Stimulated activated CD4-positive, alpha-beta T cell treated with anti-CD3 and anti-CD28 coated beads, Interleukin-1b, Interleukin-23, amount 100 ng/mL, for 48 hours (primary cell): ENCODE data around the gene INTS12.

Experiments used
- DNase-seq: peaks from one replicate; pipeline ENCODE4 v3.0.0-alpha.2; 2020

Gene INTS12

GRCh38 chr4:105677709-105678108 is 30.8 kb downstream of the INTS12 start:
- no peak for DNase-seq

DNA sequence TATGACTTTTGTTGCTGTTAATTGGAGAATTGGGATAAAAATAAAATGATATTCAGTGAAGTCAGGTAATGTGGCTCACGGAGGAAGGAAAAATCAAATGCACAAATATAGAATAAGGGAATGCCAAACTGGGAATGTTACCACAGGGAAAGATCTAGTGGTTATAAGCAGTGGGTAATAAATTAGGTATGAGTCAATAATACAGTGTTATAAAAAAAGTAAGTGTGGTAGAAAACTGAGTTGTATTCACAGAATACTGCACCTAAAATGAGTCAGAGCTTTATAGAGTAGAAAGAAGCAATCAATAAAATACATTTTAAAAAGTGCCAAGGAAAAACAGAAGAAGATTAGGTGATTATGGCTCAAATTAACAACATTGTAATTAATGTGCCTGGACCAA is 34.5 kb downstream of the INTS12 start:
- no peak for DNase-seq

DNA sequence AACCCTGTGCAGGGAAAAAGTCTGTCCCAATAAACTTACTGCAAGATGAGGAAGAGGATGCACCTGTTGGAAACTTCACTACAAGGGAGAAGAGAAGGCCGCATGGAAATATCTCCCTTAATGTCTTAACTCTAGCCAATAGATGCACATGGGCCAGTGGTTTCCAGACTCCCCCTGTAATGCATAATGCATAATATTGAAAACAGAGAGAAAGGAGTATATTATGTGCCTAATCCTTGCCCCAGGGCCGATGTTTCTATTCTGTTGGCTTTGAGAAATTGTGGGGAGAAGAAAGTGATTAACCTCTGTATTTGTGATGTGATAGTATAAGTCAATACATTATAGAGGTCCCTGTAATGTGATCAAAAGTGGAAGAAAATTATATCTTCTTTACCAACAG is 37.2 kb downstream of the INTS12 start:
- no peak for DNase-seq

- DNase-seq: no peak
These were observed 37.8 kb downstream of the INTS12 start for GRCh38 chr4:105670684-105671083.

DNA sequence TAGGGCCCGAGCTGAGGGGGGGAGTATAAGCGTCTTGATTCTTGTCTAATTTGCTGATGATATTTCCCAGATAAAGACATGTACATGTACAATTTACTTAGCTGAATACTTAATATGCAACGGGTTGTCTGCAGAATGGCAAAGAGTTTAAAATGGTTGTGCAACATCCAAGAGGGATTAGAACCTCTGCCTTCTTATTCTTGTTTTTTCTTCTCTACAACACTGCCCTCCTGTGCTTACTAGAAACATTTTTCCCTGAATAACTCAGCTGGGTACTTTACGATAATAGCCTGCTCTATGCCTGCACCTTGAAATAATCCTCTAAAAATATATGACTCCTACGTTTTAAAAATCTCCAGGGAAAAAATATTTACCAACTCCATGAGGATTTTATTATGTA is 41.8 kb downstream of the INTS12 start:
- DNase-seq: no peak

DNA sequence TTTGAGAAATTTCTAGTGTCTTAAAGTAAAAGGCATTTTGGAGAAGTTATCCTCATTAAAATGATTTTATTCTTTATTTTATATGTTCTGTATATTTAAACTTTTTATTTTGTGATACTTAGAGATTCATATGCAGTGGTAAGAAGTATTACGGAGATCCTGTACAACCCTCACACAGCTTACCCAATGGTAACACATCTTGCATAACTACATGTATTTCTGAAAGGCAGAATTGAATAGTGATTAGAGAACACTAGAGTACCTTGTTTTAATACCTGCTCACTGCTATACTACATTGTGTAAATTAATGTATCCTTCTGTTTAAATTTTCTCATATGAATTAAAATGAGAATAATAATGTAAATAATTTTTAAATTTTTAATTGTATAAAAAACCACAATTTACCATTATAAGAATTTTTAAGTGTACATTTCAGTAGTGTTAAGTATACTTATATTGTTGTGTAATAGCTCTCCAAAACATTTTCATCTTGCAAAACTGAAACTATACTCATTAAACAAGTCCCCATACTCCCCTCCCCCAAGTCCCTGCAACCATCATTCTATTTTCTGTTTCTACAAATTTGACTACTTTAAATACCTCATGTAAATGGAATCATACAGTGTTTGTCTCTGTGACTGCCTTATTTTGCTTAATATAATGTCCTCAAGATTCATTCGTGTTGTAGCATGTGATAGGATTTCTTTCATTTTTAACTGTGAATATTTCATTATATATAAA is 45.4 kb downstream of the INTS12 start:
- DNase-seq: no peak

DNA sequence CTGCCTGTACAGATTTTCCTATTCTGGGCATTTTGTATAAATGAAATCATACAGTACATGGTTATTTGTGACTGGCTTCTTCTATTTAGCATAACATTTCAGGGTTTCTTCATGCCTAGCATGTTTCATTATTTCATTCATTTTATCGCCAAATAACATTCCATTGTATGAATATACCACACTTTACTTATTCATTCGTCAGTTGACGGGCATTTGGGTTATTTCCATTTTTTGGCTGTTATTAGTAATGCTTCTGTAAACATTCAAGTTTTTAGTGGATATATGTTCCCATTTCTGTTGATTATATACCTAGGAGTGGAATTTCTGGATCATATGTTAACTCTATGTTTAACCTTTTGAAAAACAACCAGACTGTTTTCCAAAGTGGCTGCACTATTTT is 47.5 kb downstream of the INTS12 start:
- DNase-seq: no peak

- no peak for DNase-seq
These were observed 49.3 kb downstream of the INTS12 start for GRCh38 chr4:105659190-105659589.

DNA sequence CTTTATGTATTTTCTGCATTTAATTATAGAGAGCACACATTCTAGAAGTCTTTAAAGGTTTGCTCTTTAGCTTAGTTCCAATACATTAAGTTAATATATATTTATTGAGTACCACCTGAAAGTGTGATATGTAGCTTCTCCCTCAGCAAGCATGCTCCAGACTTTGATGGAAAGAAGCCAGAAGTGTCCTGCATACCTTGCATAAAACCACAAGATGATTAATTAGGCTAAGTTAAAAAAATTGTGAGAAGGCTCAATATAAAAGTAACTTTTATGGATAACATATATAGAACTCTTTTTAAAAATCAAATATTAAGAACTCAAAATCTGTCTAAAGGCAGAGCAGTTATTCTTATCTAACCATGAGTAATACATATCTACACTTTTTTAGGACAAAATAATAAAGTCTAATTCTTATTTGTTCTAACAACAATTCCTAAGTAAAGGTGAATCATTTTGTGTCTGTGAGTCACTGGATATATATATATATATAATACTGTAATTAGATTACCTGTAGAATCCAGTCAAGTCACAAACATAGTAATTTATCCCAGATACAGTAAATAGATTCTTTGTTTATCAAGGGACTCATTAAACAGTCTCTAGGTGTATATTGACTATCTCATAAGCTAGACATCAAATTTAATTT is 51.2 kb downstream of the INTS12 start:
- DNase-seq: no peak

DNA sequence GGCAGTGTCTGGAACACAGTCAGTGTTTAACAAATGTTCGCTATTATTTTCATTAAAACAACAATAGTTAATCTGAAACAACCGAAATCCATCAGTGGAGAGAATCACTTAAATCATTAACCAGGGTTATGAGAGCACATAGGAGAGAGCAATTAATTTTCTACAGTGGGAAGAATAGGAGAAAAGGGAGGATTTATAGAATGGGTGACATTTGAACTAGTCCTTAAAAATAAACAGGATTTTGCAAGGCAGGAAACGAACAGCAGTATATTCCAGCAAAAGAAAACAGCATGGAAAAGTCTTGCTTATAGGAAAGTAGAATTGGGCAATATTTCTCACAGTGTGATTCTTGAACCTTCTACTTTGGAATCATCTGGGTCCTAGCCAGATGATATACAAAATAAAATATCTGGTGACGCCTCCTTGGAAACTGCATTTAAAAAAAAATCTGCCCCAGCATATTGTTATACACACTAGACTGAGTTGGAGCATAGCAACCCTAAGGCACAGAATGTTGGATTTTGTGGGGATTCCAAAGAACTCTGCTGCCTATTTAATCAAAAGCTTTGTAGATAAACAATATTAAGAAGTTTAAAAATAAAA is 56.1 kb downstream of the INTS12 start:
- DNase-seq: no peak

DNA sequence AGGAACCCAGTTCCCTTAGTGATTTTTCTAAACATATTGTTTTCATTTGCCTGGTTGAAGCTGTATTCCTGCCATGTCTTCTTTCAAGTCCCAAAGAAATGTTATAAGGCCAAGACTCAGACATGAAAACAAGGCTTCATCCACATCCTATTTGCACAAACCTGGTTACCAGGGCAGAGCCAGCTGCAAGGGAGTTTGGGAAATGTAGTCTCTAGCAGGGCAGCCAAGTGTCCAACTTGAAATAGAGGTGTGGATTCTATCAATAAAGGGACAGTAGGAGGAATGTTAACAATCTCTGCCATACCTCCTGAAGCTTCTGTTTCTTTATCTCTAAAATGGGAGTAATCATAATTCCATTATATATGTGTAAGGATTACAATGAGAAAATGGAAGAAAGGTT is 56.6 kb downstream of the INTS12 start:
- no peak for DNase-seq

DNA sequence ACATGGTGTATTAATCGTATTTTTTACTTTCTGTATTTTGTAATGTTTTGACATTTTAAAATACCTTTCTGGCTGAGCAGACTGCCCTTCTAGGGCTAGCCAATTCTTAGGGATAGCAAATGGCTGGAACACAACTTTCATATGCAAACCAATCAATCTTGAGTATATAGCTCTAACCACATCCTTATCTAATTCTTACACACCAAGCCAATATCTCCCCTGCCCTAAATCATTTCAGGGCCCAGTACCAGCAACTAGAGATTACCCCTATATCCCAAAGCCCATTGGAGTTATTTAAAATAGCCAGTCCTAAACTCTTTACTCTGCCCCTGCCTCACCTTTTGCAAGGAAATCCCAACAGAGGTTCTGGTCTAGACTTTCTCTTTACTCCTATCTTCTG is 58.3 kb downstream of the INTS12 start:
- no peak for DNase-seq

DNA sequence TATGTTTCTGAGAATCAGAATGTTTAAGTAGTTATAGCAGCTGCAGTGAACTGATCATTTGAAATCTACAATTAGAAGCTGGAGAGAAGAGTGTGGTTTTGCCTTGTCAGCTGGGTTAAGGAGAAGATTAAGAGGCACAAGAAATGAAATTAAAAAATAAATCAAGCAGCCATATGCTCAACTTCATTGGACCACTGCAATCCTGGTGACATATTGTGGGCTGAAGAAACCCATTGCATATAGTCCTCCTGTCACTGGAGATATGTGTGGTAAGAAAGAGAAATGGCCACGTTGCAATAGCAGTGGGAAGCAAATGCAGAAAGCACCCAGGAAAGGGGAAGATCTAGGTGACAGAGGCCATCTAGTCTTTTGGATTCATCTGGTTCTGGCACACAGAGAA is 63.0 kb downstream of the INTS12 start:
- no peak for DNase-seq

DNA sequence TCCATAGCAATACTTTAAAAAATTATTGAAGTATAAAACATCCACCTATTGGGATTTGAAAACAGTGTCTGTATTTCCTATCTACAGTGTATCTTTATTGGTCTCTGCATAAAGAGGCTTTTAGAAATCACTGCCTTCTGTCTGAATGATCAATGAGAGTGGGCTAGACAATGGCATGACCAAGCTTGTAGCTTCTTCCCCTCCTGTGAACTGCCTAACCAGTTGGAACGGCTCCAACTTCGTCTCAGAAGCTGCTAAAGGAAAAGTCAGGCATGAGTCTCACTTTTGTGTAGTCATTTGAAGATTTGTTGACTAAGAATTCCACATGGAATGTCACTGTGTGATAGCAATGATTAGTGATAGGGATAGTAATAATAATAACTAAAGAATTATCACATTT is 64.2 kb downstream of the INTS12 start:
- no peak for DNase-seq

DNA sequence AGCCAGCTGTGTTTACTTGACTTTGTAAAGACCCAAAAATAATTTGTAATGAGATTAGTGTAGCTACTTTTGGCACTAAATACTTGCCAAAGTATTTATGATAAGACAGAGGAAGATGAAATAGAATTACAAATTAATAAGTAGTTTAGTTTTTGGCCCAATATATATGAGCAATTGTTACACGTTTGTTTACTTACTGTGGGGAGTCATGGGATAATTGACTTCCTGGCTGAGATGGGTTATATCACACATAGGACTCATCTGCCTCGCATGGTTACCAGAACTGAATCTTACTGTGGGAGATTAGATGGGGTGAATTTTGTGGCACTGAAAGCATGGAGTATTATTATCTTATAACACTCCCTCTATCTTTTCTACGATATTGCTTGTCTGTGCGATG is 66.6 kb downstream of the INTS12 start:
- DNase-seq: no peak

DNA sequence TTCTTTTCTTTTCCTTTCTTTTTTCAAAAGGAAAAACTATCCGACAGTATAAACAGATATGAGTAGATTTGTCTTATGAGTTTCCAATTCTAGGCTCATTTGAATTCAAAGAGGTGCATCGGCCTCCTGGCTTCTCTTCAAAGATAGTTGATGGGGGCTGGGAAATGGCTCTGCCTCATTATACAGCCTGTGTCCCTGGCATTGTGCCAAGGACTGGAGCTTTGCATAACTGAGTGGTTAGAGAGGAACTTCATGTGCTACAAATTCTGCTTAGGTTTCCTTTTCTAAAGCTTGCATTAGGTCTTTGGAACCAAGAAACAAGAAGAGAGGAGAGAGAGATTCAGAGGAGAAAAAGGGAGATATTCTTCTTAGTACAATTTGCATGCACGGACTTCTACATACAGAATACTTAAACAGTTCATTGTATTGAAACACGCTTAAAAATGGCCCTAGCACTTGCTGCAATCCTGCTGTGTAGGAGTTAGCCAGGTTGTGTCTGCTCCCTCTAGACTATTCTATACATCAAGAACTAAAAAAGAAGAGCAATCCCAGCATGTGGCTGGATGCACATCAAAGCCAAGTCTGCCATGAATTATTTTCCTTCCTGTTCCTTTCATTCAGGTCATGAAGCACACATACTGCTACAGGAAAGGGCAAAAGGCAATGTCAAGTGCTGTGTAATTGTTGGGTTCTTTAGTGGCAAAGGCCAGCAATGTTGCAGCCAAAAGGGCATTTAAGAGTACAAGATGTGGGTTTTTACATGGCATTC is 70.9 kb downstream of the INTS12 start:
- DNase-seq: no peak

DNA sequence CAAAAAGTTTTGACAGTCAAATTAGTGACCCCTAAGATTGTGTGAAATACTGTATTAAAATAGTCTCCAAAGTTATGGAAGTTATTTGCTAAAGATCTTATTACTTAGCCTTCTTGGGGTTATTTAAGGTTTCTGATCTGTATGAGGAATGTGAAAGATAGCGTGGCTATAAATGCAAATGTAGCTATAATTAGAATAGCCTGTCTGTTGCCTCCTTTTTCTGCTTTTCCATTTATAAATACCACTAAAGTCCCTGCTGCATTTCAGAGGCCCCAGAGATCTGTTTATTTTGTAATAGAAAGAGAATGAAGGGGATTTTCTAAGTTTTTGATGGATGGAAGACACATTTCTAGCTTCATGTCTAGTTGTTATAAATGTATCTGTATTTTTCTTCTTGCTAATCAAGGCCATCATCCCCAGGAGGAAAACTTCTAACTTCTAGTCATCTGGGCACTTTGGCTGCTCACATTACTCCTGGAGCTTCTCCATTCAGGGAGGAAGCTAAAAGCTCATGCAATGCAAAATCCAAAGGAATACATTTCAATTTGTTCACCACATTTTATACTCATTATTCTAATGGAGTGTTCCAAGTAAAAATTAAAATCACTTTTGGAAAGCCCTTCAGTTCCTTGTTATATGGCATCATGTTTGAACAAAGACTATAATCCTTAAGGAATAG is 73.9 kb downstream of the INTS12 start:
- DNase-seq: no peak

GRCh38 chr4:105633241-105633640 is 75.2 kb downstream of the INTS12 start:
- no peak for DNase-seq
